ENCODE results near the gene CD9. TPM values are rescaled to one million over a fixed set of nuclear protein-coding genes. Genes with fewer than 3 reads are reported as not detected.
"Not testable (repeated sequence)": the region's sequence is repeated elsewhere in the genome, so short reads cannot be mapped to it uniquely, and the experiment has no call there.

Gene CD9
- total RNA-seq, 1 donor from 2014 or later: 30.8 TPM

DNA sequence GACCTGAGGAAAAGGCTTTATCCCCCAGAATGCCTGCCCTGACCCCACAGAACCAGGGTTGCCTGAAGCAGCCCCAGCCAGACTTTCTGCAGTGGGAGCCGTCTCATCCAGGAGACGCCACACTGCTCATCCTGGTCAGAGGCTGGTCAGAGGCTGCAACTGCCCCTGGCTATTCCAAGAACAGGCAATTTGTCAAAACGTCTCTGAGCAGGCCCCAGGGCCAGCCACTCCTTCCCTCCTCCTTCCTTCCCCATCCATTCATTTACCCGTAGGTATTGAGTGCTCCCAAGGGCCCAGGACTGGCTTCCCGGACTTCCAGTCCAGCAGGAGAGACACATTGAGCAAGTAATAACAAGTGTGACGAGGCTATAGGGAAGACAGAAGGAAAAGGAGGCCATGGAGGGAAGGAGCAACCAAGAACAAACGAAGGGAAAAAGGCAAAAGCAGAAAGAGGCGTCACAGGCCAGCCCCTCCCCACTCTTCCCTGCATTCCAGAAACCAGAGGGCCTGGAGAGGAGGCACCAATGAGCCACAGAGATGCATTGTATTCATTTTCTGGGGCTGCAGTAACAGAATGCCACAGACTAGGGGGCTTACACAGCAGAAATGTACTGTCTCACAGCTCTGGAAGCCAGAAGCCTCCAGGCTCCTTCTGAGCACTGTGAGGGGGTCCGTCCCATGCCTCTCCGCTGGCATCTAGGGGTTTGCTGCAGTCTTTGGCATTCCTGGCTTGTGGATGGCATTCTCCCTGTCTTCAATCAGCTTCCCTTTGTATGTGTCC, 21.0 kb upstream of the CD9 start:
- intact Hi-C loops (cut with micrococcal nuclease): no loop called here

DNA sequence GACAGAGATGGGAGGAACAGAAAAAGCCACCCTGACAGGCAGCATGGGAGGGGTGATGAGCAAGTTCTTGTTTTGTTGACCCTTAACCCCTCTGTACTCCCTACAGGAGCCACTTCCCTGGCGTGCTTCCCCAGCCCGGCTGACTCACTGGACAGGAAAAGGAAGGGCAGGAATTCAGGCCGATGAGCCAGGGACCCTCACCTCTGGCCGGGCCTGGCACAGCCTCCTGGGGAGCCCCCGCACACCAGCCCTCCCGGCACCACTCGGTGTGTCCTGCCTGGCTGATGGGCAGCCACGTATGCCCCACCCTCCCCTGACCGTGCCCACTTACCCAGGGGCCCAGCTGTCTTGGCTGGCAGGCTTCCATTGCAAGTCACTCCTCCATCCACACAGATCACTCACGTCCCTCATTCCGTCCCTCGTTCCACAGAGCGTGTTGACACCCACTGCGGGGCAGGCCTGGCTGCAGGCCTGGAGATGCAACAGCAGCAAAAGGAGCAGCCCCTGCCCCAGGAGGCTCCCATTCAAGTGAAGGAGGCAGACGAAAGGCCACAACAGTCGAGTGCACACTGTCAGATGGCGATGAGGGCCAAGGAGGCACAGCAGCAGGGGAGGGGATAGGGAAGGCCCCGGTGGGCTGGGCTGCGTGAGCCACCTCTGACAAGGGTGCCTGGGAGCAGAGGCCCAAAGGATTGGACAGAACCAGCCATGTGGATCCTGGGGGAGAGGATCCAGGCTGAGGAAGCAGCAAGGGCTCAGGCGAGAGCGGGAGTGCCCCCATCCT, 19.7 kb upstream of the CD9 start:
- intact Hi-C loops (cut with micrococcal nuclease): no loop called here

GRCh38 chr12:6181166-6181565, 19.0 kb upstream of the CD9 start:
- intact Hi-C loops (cut with micrococcal nuclease): no loop called here

GRCh38 chr12:6181583-6182278, 18.5 kb upstream of the CD9 start:
- intact Hi-C loops (cut with micrococcal nuclease): no loop called here

DNA sequence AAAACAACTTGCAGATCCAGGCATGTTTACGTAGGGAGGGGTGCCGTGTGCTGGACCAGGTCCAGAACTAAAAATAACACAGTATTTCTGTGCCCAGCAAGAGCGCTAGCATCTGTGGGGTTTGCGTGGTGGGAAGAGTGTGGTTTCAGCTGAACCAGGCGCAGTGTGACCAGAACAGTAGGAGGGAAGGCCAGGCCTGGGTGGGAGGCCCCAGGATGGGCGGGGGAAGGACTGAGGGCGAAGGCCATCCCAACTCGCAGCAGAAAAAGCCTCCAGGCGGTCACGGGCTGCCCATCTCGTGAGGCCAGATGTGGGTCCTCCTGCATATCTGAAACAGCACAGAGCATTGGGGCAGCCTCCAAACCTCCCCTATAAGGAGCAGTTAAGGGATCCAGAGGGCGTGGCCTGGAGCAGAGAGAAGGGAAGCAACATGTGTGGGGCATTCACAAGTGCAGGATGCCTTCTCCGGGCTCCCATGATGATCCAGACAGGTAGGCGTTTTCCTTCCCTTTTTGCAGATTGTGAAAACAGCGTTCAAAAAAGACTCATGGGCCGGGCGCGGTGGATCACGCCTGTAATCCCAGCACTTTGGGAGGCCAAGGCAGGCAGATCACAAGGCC, 17.8 kb upstream of the CD9 start:
- intact Hi-C loops (cut with micrococcal nuclease): no loop called here

DNA sequence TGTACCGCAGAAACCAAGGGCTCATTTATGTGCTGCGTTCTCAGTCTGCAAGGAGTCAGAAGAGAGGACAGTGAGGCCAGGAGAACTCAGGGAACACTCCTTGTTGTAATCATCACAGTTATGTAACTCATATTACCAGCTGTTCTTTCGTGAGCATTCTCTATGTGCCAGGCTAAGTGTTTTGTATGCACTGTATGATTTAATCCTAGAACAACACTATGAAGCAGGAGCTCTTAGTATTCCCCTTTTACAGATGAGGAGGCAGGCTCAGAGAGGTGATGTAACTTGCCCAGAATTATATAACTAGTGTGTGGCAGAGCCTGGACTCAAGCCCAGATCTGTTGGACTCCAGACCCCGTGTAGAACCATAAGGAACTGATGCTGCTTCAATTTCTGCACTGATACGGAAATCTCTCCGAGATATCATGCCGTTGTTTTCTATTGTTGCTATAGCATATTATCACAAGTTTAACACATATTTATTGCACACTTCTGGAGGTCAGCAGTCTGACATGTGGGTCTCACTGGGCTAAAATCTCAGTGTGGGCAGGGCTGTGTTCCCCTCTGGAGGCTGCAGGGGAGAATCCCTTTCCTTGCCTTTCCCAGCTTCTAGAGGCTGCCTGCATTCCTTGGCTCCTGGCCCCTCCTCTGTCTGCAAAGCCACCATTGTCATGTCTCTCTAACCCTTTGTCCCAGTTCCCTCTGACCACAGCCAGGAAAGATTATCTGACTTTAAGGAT, 16.3 kb upstream of the CD9 start:
- intact Hi-C loops (cut with micrococcal nuclease): no loop called here

- intact Hi-C loops (cut with micrococcal nuclease): no loop called here
These were observed 14.0 kb upstream of the CD9 start for GRCh38 chr12:6185961-6186827.

- intact Hi-C loops (cut with micrococcal nuclease): no loop called here
These were observed 12.0 kb upstream of the CD9 start for GRCh38 chr12:6187948-6188793.

DNA sequence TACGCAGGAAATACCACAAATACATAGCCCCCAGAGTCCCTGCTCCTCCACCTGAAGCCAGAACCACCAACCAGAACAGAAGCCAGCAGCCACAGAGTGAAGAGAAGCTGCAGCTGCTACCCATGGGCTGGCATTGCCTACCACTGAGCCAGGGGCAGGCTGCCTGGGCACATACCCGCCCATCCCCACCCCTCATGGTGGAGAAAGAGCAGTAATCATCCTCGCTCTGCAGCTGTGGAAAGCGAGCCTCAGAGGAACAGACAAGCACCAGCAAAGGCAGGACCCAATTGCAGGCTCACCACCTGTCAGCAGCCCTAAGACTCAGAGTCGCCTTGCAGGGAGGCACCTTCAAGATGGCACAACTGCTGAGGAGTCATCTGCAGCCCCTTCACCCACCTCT, 11.2 kb upstream of the CD9 start:
- intact Hi-C loops (cut with micrococcal nuclease): no loop called here

- intact Hi-C loops (cut with micrococcal nuclease): not testable (repeated sequence)
These were observed 10.1 kb upstream of the CD9 start for GRCh38 chr12:6189952-6190598.

- intact Hi-C loops (cut with micrococcal nuclease): not testable (repeated sequence)
These were observed 9.3 kb upstream of the CD9 start for GRCh38 chr12:6190767-6191530.

DNA sequence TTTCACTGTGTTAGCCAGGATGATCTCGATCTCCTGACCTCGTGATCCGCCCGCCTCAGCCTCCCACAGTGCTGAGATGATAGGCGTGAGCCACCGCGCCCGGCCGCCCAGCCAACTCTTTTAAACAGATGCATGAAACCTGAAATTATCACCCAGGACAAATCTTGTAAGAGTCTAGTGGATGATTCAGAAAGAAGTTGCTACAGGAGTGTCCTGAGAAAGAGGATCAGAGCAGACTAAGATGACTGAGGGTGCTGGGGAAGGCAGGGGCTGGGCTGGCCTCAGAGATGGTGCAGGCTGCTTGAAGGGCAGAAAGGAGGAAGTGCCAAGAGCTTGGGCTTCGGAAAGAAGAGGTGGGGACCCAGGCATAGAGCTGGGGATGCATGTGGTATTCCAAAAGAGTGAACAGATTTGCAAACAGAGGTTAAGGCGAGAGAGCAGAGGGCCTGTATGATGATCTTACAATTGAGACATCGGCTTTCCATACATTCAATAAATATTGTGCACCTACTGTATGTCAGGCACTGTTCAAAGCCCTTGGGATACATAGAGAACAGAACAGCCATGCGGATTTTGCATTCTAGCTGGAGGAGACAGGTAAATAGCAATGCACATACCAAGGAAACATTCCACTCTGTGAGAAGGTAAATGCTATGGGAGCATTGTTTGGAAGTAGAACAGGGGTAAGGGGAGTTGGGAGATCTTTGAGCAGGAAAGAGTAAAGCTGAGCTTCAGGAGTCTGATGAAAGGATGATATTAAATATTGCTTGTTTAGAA, 7.4 kb upstream of the CD9 start:
- intact Hi-C loops (cut with micrococcal nuclease): no loop called here

GRCh38 chr12:6193853-6194815, 6.1 kb upstream of the CD9 start:
- intact Hi-C loops (cut with micrococcal nuclease): loop anchor here (2.0 kb wide), 1 partner anchor 131 kb away; no protein-coding TSS in a partner anchor

GRCh38 chr12:6195665-6196535, 4.3 kb upstream of the CD9 start:
- intact Hi-C loops (cut with micrococcal nuclease): loop anchor here (1.0 to 2.0 kb wide), 3 partner anchors 82 to 133 kb away; no protein-coding TSS in a partner anchor

DNA sequence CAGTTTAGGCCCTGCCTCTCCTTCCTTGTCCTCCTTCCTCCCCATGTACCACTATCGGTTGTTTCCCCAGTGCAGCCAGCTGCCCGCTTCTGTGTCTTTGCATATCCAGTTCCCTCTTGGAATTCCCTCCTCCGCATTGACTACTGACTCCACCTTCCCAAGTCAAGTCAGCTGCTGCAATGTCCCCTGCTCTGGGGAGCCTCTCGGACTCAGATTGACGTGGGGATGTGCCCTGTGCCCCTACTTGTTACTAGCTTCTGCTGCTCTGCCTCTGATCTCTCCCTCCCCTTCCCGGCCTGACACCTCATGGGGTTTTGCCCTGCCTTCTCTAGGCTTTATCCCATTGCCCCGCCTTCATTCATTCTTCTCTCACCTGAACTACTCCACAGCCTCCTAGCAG, 2.1 kb upstream of the CD9 start:
- intact Hi-C loops (cut with micrococcal nuclease): no loop called here
